ENCODE measurements around the gene KAZN.
A peak's percentile ranks its signal among the peaks of the same experiment; 100 is the strongest.

The KAZN gene

DNA sequence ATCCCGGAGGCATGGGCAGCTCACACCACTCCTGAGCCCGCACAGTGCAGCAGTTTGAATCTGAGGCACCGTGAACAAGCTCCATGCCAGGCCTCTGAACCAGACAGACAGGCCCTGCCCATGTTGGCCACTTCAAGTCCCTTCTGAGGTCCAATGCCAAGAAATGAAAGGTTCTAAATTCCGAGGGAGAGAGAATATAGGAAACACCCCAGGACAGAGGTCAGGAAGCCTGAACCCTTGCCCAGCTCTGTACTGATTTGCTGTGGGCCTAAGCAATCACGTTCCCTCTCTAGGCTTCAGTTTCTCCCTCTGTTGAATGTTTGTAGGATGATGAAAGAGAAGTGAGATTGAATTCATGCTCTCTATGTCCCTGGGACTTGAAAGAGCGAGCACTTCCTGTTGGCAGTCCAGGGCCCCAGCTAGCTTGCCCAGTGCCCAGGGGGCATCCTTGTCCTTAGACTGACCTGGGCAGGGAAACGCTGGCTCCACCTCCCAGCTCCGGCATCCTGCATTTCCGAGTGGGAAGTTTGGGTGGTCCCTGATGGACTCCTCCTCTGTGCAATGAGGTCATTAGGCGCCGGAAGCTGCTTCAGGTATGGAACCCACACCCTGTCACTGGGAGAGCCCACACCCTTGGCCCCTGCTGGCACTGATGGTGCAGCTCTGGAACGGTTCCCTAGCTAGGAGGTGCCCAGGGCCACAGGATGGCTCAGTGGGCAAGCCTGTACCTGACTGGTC is 312.7 kb downstream of the KAZN start:
- no peak for TF ChIP-seq CTCF (conservative IDR thresholded peaks at IDR 0.05; ENCODE audit: control insufficient read depth, insufficient read depth, low read depth, low read length)
- no peak overlapping the region for H3K4me3 ChIP-seq (ENCODE audit: control insufficient read depth, low read depth, low read length)
- no peak for DNase-seq (ENCODE audit: low read depth)

- no peak for DNase-seq (ENCODE audit: low read depth)
- TF ChIP-seq CTCF (conservative IDR thresholded peaks at IDR 0.05; ENCODE audit: control insufficient read depth, insufficient read depth, low read depth, low read length) = no peak
Observed at GRCh38 chr1:14912839-14913481, 314.5 kb downstream of the KAZN start.

DNA sequence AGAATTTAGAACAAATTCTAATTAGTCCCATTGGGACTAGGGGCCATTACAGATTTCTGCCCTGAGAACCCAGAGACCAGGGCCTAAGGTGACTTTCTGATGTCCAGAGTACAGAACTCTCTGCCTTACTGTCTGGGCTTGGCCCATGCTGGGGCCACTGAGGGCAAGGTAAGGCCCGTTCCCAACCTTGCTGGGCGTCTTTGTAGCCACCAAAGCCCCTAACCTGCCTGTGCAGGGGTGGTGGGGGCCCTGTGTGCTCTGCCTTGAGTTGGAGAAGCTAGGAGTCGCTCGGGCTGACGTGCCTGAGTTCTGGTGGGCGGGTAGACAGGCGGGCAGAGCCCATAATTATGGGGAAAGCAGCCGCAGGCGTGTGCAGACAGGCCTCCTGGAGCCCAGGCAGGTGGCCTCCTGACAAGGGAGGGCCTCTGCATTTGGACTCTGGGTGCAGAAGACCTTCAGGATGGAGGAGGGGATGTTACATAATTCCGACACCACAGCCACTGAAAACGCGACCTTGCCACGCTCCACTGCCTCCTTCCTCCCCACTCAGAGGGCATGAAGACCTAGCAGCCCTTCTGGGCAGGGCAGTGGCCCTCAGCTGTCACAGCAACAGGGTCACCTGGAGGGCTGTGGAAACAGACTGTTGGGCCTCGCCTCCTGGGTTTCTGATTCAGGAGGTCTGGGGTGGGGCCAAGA is 315.1 kb downstream of the KAZN start:
- TF ChIP-seq CTCF (conservative IDR thresholded peaks at IDR 0.05; ENCODE audit: control insufficient read depth, insufficient read depth, low read depth, low read length) = no peak
- no peak for DNase-seq (ENCODE audit: low read depth)
- H3K4me3 ChIP-seq (ENCODE audit: control insufficient read depth, low read depth, low read length) = no peak overlapping the region

More at GRCh38 chr1:14912839-14913481, 314.5 kb downstream of the KAZN start:
- no peak overlapping the region for H3K4me3 ChIP-seq (ENCODE audit: control insufficient read depth, low read depth, low read length)

- DNase-seq (ENCODE audit: low read depth) = no peak
- TF ChIP-seq CTCF (conservative IDR thresholded peaks at IDR 0.05; ENCODE audit: control insufficient read depth, insufficient read depth, low read depth, low read length) = no peak
- H3K4me3 ChIP-seq (ENCODE audit: control insufficient read depth, low read depth, low read length) = no peak overlapping the region
Observed at GRCh38 chr1:14914351-14914988, 316.0 kb downstream of the KAZN start.

DNA sequence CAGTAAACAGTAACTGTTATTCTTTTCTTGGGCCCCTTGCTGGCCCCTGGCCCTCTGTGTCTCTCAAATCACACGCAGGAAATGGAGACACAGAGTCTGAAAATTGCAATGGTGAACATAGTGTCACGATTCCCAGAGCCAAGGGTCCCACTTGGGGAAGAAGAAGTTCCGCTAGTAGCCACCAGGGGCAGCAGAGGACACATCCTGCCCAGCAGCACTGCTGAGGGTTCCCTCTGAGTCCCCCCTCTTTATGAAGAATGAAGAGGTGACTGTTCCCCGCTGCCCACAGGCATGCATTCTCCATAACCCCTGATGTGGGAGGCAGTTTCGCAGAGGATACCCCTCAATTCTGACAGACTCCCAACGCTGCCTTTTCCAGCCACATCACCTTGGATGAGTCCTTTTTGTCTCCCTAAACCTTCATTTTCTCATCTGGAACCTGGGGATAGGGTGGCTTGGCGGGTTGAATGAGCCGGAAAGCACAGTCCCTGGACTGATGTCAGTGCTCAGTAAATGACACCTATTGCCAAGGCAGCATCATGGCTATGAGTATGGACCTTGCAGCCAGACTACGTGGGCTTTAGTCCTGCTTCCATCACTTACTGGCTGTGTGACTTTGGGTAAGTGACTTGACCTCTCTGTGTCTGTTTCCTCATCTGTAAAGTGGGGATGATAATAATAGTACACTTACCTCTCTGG is 317.0 kb downstream of the KAZN start:
- peak; percentile 90 for TF ChIP-seq CTCF (conservative IDR thresholded peaks at IDR 0.05; ENCODE audit: control insufficient read depth, insufficient read depth, low read depth, low read length)
- H3K4me3 ChIP-seq (ENCODE audit: control insufficient read depth, low read depth, low read length) = no peak overlapping the region
- DNase-seq (ENCODE audit: low read depth) = peak; percentile 33

DNA sequence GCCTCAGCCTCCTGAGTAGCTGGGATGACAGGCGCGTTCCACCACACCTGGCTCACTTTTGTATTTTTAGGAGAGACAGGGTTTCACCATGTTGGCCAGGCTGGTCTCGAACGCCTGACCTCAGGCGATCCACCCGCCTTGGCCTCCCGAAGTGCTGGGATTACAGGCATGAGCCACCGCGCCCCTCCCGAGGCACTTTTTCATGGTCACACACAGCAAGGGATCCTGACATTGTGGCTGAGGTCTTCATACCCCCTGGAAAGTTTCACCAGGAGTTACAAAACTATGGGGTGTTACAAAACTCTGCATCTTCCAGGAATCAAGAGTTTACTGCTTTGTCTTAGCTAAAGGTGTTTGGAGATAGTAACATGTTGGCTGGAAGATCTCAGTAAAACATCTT is 320.8 kb downstream of the KAZN start:
- no peak overlapping the region for H3K4me3 ChIP-seq (ENCODE audit: control insufficient read depth, low read depth, low read length)
- no peak for TF ChIP-seq CTCF (conservative IDR thresholded peaks at IDR 0.05; ENCODE audit: control insufficient read depth, insufficient read depth, low read depth, low read length)
- no peak for DNase-seq (ENCODE audit: low read depth)

All from fibroblast of mammary gland (primary cell).